ENCODE results near the gene NIT1. TPM values are rescaled to one million over a fixed set of nuclear protein-coding genes. Genes with fewer than 3 reads are reported as not detected.

NIT1 gene
- total and polyA plus RNA-seq, 2 experiments from 2014 or later: 41.3 to 48.9 TPM

GRCh38 chr1:161098210-161099068 is 19.5 kb upstream of the NIT1 start, which contains the start of gene KLHDC9:
KLHDC9 (plus strand) TSS chr1:161098361; CDS start chr1:161098536, 175 bp downstream.
- peak; percentile 90 for DNase-seq (ENCODE audit: low spot score)
- Histone ChIP-seq H3K4me1 (ENCODE audit: insufficient read depth) (peaks cover 8% of the 10 kb centered on the region), H3K9me3 (ENCODE audit: low read depth) (no peaks in the 10 kb centered on the region), H4K20me1 (ENCODE audit: insufficient read depth, poor library complexity, severe bottlenecking) (no peaks in the 10 kb centered on the region), H3K36me3 (replicated peaks; ENCODE audit: insufficient read depth, low read depth) (no peaks in the 10 kb centered on the region), H3K27ac (peak within 1 kb of the TSS; percentile 80), H3K9me2 (replicated peaks; ENCODE audit: insufficient read depth) (no peaks in the 10 kb centered on the region), H2AFZ (peak within 1 kb of the TSS; percentile 75), H3K27me3 (no peaks in the 10 kb centered on the region), H3K4me3 (peak within 1 kb of the TSS; percentile 69), H3K79me2 (no peaks in the 10 kb centered on the region), H3K4me2 (peak within 1 kb of the TSS; percentile 88)
- 3% methylated on average over 69 of the region's 71 CpGs for WGBS (ENCODE audit: low lambda C conversion rate, missing lambda C conversion rate)
- TF ChIP-seq, protein P1, sequence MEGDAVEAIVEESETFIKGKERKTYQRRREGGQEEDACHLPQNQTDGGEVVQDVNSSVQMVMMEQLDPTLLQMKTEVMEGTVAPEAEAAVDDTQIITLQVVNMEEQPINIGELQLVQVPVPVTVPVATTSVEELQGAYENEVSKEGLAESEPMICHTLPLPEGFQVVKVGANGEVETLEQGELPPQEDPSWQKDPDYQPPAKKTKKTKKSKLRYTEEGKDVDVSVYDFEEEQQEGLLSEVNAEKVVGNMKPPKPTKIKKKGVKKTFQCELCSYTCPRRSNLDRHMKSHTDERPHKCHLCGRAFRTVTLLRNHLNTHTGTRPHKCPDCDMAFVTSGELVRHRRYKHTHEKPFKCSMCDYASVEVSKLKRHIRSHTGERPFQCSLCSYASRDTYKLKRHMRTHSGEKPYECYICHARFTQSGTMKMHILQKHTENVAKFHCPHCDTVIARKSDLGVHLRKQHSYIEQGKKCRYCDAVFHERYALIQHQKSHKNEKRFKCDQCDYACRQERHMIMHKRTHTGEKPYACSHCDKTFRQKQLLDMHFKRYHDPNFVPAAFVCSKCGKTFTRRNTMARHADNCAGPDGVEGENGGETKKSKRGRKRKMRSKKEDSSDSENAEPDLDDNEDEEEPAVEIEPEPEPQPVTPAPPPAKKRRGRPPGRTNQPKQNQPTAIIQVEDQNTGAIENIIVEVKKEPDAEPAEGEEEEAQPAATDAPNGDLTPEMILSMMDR (IDR thresholded peaks at IDR 0.05; ENCODE audit: poor library complexity): no peak
- TF ChIP-seq EZH2phosphoT487 (IDR thresholded peaks at IDR 0.05; ENCODE audit: low read depth, severe bottlenecking, unreplicated experiment) (no peak), EZH2 (IDR thresholded peaks at IDR 0.05; ENCODE audit: borderline replicate concordance) (no peak)

DNA sequence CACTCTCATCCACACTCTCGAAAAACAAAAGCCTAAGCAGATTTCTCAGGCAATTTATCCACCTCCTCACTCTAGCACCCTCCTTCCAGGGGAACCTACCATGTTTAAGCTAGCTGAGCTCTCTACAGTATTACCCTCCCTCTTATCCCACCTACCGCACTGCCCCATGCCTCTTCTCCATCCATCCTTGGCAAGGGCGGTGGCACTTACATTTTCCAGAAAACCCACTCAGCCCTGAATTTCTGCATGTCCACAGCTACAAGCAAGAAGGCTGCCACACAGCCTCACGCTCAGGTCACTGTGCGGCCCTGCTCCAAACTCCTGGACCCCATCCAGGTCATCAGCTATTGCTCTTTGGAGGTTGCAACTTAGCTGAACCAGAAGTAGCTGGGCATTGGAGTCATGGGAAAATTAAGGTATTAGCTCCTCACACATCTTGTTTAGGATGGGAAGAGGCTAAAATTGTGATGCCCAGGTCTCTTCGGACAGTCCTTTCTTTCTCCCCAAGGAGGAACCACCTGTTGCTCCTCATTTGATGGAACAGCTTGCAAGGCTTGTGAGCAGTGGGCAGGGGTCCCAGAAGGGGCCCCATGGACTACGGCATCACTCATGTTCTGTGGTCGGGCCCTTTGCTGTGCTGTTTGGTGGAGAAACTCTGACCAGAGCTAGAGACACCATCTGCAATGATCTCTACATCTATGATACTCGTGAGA is 18.7 kb upstream of the NIT1 start:
- H3K4me2 ChIP-seq: peak overlapping the region; percentile 88
- H3K36me3 ChIP-seq (replicated peaks; ENCODE audit: insufficient read depth, low read depth): no peaks in the 10 kb centered on the region
- TF ChIP-seq EZH2 (IDR thresholded peaks at IDR 0.05; ENCODE audit: borderline replicate concordance) (no peak), EZH2phosphoT487 (IDR thresholded peaks at IDR 0.05; ENCODE audit: low read depth, severe bottlenecking, unreplicated experiment) (no peak)
- TF ChIP-seq, protein P1 (IDR thresholded peaks at IDR 0.05; ENCODE audit: poor library complexity): no peak
- H3K9me2 ChIP-seq (replicated peaks; ENCODE audit: insufficient read depth): no peaks in the 10 kb centered on the region
- H3K27me3 ChIP-seq: no peaks in the 10 kb centered on the region
- WGBS (ENCODE audit: low lambda C conversion rate, missing lambda C conversion rate): 86% methylated on average over 9 of the region's 9 CpGs
- H3K4me1 ChIP-seq (ENCODE audit: insufficient read depth): peaks cover 8% of the 10 kb centered on the region
- no peak for DNase-seq (ENCODE audit: low spot score)
- peak overlapping the region; percentile 69 for H3K4me3 ChIP-seq
- H3K9me3 ChIP-seq (ENCODE audit: low read depth): no peaks in the 10 kb centered on the region
- no peak overlapping the region for H3K27ac ChIP-seq
- no peaks in the 10 kb centered on the region for H3K79me2 ChIP-seq
- H2AFZ ChIP-seq: no peak overlapping the region
- H4K20me1 ChIP-seq (ENCODE audit: insufficient read depth, poor library complexity, severe bottlenecking): no peaks in the 10 kb centered on the region

- Histone ChIP-seq H3K4me3 (no peak overlapping the region), H4K20me1 (ENCODE audit: insufficient read depth, poor library complexity, severe bottlenecking) (peaks cover 3% of the 10 kb centered on the region), H2AFZ (no peak overlapping the region), H3K27ac (no peak overlapping the region), H3K4me2 (no peak overlapping the region), H3K9me2 (replicated peaks; ENCODE audit: insufficient read depth) (no peaks in the 10 kb centered on the region), H3K4me1 (ENCODE audit: insufficient read depth) (peaks cover 8% of the 10 kb centered on the region), H3K36me3 (replicated peaks; ENCODE audit: insufficient read depth, low read depth) (no peaks in the 10 kb centered on the region), H3K27me3 (no peaks in the 10 kb centered on the region), H3K79me2 (peaks cover 12% of the 10 kb centered on the region), H3K9me3 (ENCODE audit: low read depth) (no peaks in the 10 kb centered on the region)
- TF ChIP-seq, protein P1 (IDR thresholded peaks at IDR 0.05; ENCODE audit: poor library complexity): no peak
- TF ChIP-seq EZH2 (IDR thresholded peaks at IDR 0.05; ENCODE audit: borderline replicate concordance) (no peak), EZH2phosphoT487 (IDR thresholded peaks at IDR 0.05; ENCODE audit: low read depth, severe bottlenecking, unreplicated experiment) (no peak)
- no peak for DNase-seq (ENCODE audit: low spot score)
- 96% methylated on average over 2 of the region's 2 CpGs for WGBS (ENCODE audit: low lambda C conversion rate, missing lambda C conversion rate)
These were observed 17.3 kb upstream of the NIT1 start for GRCh38 chr1:161100556-161100955.
